ENCODE results near the gene MAP2K3. TPM values are rescaled to one million over a fixed set of nuclear protein-coding genes. Genes with fewer than 3 reads are reported as not detected.

Gene MAP2K3
- total RNA-seq, 1 donor from 2014 or later: 20.9 TPM

Other genes starting within 250 kb of the MAP2K3 start
- 147 TPM for gene USP22, start 241.7 kb upstream of the MAP2K3 start, total RNA-seq (ENCODE audit: insufficient read depth, low replicate concordance)
- 24.6 TPM for gene DHRS7B, start 157.7 kb upstream of the MAP2K3 start, total RNA-seq (ENCODE audit: insufficient read depth, low replicate concordance)
- gene TMEM11, start 70.5 kb upstream of the MAP2K3 start, total RNA-seq (ENCODE audit: insufficient read depth, low replicate concordance): 15.4 TPM
- 4.6 TPM for gene NATD1, start 31.3 kb upstream of the MAP2K3 start, total RNA-seq (ENCODE audit: insufficient read depth, low replicate concordance)
- gene KCNJ12, start 91.6 kb downstream of the MAP2K3 start, total RNA-seq (ENCODE audit: insufficient read depth, low replicate concordance): 3.6 TPM